DMS53 treated with DMSO at 0.1 percent for 48 hours (cell line): ENCODE results near the gene L2HGDH.

Source experiments
- DNase-seq: peaks from one replicate; lab custom pipeline; 2025; ENCODE audit not compliant: unreplicated experiment; lab: John Stamatoyannopoulos, UW

The L2HGDH gene

GRCh38 chr14:50231475-50232275 is 80.4 kb downstream of the L2HGDH start, which contains the start of gene SOS2:
TSS of gene SOS2 (minus strand) at chr14:50231578. CDS start at chr14:50231283, 295 bp downstream.
- DNase-seq = peak; percentile 57

DNA sequence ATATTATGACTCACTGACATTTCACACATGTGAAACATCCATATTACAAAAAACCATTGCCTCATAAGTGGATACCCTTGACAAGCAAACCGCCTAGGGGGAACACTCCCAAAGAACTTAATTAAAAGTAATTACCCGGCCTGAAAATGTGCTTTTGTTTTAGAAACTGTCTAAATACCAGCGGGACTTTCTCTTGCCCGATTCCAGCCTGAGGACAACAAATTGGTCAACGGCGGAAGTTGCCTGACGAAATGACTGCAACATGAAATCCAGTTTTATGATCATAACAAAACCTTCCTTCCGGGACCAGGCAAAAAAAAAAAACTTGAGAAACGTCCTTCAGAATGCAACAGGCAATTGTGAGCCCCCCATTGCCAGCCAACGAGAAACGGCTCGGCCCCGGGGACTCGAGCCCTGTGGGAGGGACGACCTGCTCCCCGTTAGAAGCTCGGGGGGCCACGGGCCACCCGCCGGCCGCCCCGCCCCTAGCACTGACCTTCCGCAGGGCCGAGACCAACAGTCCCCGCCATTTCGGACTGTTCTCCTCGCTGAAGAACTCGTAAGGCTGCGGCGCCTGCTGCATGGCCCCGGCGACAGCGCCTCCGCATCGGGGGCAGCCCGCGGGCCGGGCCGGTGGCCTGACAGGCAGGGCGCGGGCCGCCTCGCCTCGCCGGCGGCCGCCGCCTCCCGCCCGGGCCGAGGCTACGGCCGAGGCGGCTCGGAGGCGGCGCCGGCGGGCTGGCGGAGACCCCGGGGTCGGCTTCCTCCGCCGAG is 81.1 kb downstream of the L2HGDH start:
- DNase-seq = peak; percentile 37

DNA sequence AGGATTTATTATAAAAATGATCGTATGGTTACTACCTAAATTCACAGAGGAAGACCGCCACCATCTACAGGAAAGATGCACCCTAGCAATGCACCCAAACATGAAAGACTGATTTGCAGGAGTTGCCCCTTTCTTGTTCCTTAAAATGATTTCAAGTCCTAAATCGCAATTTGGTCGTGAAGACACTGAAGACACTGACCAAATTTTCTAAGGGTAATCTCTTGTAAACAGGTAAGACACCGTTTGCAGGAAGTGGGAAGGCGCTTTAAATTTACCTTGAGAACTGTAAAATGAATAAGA is 81.7 kb downstream of the L2HGDH start:
- no peak for DNase-seq

- DNase-seq = no peak
Observed at GRCh38 chr14:50229681-50230080, 82.3 kb downstream of the L2HGDH start.

DNA sequence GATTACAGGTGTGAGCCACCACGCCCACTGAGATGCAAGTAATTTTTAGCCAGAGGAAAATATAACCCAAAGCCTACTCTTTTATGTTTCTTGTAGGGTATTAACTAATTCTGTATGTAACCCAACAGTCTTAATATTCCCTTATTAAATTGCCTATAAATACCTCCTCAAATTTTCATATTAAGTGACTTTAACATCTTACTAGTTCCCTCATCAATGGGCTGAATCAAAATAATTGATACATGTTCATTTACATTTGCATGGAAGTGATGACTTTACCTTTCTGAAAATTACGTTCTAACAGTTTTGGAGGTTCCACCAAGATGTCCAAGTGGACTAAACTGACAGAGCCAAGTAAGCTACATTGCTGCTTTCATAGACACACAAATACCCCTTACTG is 83.7 kb downstream of the L2HGDH start:
- DNase-seq = no peak

DNA sequence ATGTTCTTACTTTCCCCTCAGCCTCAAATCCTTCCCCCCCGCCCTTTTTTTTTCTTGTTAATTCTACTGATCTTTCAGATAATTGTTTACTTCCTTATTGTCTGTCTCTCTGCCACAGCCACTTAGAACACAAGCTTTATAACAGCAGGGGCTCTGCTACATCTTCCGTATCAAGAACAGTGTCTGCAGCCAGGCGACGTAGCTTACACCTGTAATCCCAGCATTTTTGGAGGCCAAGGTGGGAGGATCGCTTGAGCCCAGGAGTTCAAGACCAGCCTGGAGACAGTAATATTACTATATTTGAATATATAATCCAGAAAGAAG is 86.1 kb downstream of the L2HGDH start:
- no peak for DNase-seq

GRCh38 chr14:50225067-50225973 is 86.7 kb downstream of the L2HGDH start:
- no peak for DNase-seq

GRCh38 chr14:50222055-50222613 is 89.9 kb downstream of the L2HGDH start:
- DNase-seq = no peak

GRCh38 chr14:50218501-50218900 is 93.5 kb downstream of the L2HGDH start:
- DNase-seq = no peak

- no peak for DNase-seq
Observed at GRCh38 chr14:50215416-50215815, 96.6 kb downstream of the L2HGDH start.

DNA sequence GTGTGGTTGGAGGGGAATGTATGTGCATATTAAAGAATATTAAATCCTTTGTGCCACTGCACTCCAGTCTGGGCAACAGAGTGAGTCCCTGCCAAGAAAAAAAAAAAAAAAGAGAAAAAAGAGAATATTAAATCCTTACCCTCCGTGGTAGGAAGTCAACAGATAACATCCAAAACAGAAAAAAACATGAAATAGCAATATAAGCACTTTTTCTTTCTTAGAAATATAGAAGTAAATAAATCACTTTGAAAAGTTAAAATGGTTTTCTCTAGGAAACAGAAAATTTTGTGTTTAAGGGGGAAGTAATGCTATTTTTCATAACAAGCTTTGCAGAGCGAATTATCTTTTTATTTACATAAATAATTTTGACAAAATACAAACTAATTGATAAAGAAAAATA is 98.2 kb downstream of the L2HGDH start:
- no peak for DNase-seq

- no peak for DNase-seq
Observed at GRCh38 chr14:50212726-50213125, 99.3 kb downstream of the L2HGDH start.

GRCh38 chr14:50210074-50210473 is 102.0 kb downstream of the L2HGDH start:
- DNase-seq = peak; percentile 57

GRCh38 chr14:50198499-50198898 is 113.5 kb downstream of the L2HGDH start:
- DNase-seq = no peak

- DNase-seq = no peak
Observed at GRCh38 chr14:50191499-50191898, 120.5 kb downstream of the L2HGDH start.
